Esophagus muscularis mucosa (tissue), 4 donors: Measurements from ENCODE around the gene MPPED1. TPM values are rescaled to one million over a fixed set of nuclear protein-coding genes. Genes with fewer than 3 reads are reported as not detected.

ENCODE experiments used
- DNase-seq: peaks from one replicate; pipeline ENCODE4 v3.0.0-alpha.2; 2017; ENCODE audit errors: extremely low spot score
- H3K27ac ChIP-seq, 4 donors: fragments of 200-600 bp; sonication (generic); replicated peaks in 1 of 4; 1 replicate in 3 of 4; 2 replicates in 1 of 4; pipeline ENCODE4 v1.5.1; 2016 to 2019; ENCODE audit warnings: mild to moderate bottlenecking in 1 of 4
- H3K27me3 ChIP-seq, 4 donors: fragments of 200-600 bp; sonication (generic); one replicate each; pipeline versions ENCODE4 v1.5.1 to v1.6.0; 2016 to 2019
- H3K36me3 ChIP-seq, 4 donors: fragments of 200-600 bp; sonication (generic); one replicate each; pipeline ENCODE4 v1.5.1; 2016 to 2019
- H3K4me1 ChIP-seq, 4 donors: fragments of 200-600 bp; sonication (generic); one replicate each; pipeline ENCODE4 v1.5.1; 2016 to 2019
- H3K4me3 ChIP-seq, 4 donors: fragments of 200-600 bp; sonication (generic); 1 replicate in 2 of 4; 2 replicates in 2 of 4; pipeline ENCODE4 v1.5.1; 2016 to 2019; ENCODE audit warnings: mild to moderate bottlenecking in 4 of 4, moderate library complexity in 1 of 4
- H3K9me3 ChIP-seq, 4 donors: fragments of 200-600 bp; sonication (generic); 1 replicate in 3 of 4; 2 replicates in 1 of 4; pipeline ENCODE4 v1.5.1; 2016 to 2019
- EP300 ChIP-seq: sonication (generic); formaldehyde crosslinking; IDR thresholded peaks from one replicate; pipeline ENCODE4 v1.6.1; 2017; ENCODE audit warnings: antibody characterized with exemption
- POLR2A ChIP-seq: fragments of 450-650 bp; IDR thresholded peaks from one replicate; pipeline ENCODE4 v1.6.1; 2017; ENCODE audit warnings: antibody characterized with exemption, moderate library complexity, mild to moderate bottlenecking, low read depth
- POLR2AphosphoS5 ChIP-seq, 2 donors: sonication (generic); formaldehyde crosslinking; IDR thresholded peaks; one replicate each; pipeline ENCODE4 v1.6.1; 2017; ENCODE audit warnings: antibody characterized with exemption in 2 of 2
- WGBS: methylation state at CpG from one replicate; pipeline ENCODE4 v1.1.5; 2018; 5-methylcytosine and 5-hydroxymethylcytosine counted together
- intact Hi-C: fragments of 100-400 bp; cut with DNase I; formaldehyde crosslinking; loops from one replicate; pipeline ENCODE4 v1.15.1; 2023
- total RNA-seq, 4 donors: library from RNA; depleted of rRNA; stranded (reverse); fragments of >200 nt; gene quantifications; one replicate each; pipeline versions ENCODE4 v1.1.0 to v1.2.1, GENCODE V29; 2016
- TF ChIP-seq, protein P1 (sequence below), 3 experiments: fragments of 200-600 bp in 2 of 3; fragments of 450-650 bp in 1 of 3; sonication (generic) in 2 of 3; IDR thresholded peaks; one replicate each; pipeline ENCODE4 v1.5.1; 2017 to 2019; ENCODE audit warnings: antibody characterized with exemption in 3 of 3, mild to moderate bottlenecking in 2 of 3, moderate library complexity in 1 of 3

MPPED1 gene
- total RNA-seq, 4 donors from 2014 or later = not detected

DNA sequence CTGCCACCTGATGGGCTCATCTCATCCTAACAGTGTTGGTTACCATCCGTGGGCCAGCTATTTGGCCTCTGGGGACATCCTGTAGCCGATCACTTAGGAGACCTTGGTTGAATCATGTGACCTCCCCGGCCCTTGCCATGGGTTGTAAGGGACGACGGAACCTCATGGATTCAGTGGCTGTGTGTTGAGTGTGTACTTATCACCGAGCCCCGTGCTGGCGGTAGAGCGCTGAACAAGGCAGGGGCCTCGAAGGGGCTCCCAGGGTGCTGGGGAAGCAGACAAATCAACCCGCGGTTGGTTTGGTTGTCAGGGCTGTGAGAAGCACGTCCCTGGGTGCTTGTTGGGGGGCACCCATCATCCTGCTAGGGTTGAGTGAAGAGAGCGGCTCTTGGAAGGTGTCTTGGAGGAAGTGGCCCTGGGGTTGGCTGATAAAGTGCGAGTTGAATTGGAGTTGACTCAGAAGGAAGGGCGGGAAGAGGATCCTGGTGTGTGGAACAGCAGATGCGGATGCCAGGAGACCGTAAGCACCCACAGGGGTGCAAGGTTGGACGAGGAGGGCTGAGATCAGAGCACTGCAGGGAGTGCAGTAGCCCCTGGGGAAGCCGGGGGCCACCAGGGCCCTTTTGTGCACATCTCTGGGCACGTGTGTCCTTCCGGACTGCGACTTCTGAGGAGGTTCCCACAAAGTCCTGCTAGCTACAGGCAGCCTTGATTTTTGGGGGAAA lies 53.6 kb downstream of the MPPED1 start:
- TF ChIP-seq POLR2AphosphoS5 (IDR thresholded peaks at IDR 0.05) = no peak
- TF ChIP-seq, protein P1, sequence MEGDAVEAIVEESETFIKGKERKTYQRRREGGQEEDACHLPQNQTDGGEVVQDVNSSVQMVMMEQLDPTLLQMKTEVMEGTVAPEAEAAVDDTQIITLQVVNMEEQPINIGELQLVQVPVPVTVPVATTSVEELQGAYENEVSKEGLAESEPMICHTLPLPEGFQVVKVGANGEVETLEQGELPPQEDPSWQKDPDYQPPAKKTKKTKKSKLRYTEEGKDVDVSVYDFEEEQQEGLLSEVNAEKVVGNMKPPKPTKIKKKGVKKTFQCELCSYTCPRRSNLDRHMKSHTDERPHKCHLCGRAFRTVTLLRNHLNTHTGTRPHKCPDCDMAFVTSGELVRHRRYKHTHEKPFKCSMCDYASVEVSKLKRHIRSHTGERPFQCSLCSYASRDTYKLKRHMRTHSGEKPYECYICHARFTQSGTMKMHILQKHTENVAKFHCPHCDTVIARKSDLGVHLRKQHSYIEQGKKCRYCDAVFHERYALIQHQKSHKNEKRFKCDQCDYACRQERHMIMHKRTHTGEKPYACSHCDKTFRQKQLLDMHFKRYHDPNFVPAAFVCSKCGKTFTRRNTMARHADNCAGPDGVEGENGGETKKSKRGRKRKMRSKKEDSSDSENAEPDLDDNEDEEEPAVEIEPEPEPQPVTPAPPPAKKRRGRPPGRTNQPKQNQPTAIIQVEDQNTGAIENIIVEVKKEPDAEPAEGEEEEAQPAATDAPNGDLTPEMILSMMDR (IDR thresholded peaks at IDR 0.05) = no peak
- H3K4me1 ChIP-seq = peaks cover 0 to 4% (median 0%) of the 10 kb centered on the region in 4 donors
- no peak overlapping the region for H3K27ac ChIP-seq
- WGBS = 87% methylated on average over 23 of the region's 23 CpGs
- no peaks in the 10 kb centered on the region for H3K36me3 ChIP-seq
- peaks cover 0 to 60% (median 7%) of the 10 kb centered on the region in 4 donors for H3K27me3 ChIP-seq
- no peak overlapping the region for H3K4me3 ChIP-seq
- intact Hi-C loops = no loop called here
- H3K9me3 ChIP-seq = peaks cover 0 to 22% (median 20%) of the 10 kb centered on the region in 4 donors
- DNase-seq = no peak

DNA sequence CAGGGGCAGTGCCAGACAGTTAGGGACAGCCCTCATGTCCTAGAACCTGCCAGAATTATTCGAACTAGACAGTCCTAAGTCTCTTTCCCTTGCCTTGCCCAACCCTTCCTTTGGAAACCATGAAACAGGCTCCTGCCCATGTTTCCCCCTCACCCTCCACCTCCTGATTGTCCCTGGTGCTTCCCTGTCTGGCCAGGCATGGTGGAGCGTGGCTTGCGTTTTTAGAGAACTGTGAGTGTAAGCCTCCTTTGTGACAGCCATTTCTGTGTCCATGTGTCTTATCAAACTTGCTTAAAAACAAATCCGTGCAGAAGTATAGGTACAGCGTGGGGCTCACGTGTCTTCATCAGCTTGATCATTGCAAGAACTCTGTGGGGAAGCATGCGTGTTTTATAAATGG lies 54.9 kb downstream of the MPPED1 start:
- DNase-seq = no peak
- Histone ChIP-seq H3K27ac (no peak overlapping the region), H3K36me3 (no peaks in the 10 kb centered on the region), H3K9me3 (peaks cover 0 to 17% (median 10%) of the 10 kb centered on the region in 4 donors), H3K27me3 (peaks cover 0 to 67% (median 7%) of the 10 kb centered on the region in 4 donors), H3K4me1 (peaks cover 0 to 4% (median 0%) of the 10 kb centered on the region in 4 donors), H3K4me3 (no peak overlapping the region)
- intact Hi-C loops = no loop called here
- WGBS = 63% methylated on average over 7 of the region's 7 CpGs
- TF ChIP-seq, protein P1 (IDR thresholded peaks at IDR 0.05) = no peak
- TF ChIP-seq POLR2AphosphoS5 (IDR thresholded peaks at IDR 0.05) (no peak), EP300 (no peak), POLR2A (no peak)

DNA sequence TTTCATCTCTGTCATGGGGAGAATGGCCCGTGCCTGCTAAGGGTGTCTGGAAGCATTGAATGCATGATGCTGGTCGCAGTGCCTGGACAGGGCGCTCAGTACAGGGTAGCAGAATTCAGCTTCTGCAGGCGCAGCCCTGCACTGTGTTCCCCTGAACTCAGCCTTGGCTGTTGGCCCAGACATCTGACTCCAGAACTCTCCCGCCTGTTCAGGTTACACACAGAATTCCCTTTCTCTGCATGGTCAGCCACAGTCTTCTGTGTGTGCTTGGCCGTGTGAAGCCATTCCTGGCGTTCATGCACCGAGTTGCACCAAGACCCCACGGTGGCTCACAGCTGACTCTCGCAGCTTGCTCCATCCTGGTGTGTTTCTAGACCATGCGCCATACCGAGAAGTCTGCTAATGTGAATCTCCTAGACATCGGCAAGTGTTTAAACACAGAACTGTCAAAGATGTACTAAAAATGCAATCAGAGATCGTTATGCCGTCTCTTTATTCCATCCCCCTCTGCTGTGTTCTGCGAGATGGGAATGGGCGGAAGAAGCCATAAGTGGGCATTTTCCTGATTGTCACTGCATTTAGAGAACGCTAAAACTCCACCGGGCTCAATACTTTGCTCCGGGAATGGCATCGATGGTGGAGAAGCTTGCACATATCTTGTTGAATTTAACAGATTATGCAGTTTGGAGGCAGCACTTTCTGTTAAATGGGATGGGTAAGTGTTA lies 55.6 kb downstream of the MPPED1 start:
- intact Hi-C loops = no loop called here
- Histone ChIP-seq H3K36me3 (no peaks in the 10 kb centered on the region), H3K4me1 (peaks cover 0 to 4% (median 0%) of the 10 kb centered on the region in 4 donors), H3K27me3 (peaks cover 0 to 72% (median 7%) of the 10 kb centered on the region in 4 donors), H3K4me3 (no peak overlapping the region), H3K27ac (no peak overlapping the region), H3K9me3 (peaks cover 0 to 11% (median 4%) of the 10 kb centered on the region in 4 donors)
- 37% methylated on average over 19 of the region's 21 CpGs for WGBS
- DNase-seq = no peak
- TF ChIP-seq POLR2A (no peak), POLR2AphosphoS5 (IDR thresholded peaks at IDR 0.05) (no peak), EP300 (no peak)
- TF ChIP-seq, protein P1 (IDR thresholded peaks at IDR 0.05) = no peak

DNA sequence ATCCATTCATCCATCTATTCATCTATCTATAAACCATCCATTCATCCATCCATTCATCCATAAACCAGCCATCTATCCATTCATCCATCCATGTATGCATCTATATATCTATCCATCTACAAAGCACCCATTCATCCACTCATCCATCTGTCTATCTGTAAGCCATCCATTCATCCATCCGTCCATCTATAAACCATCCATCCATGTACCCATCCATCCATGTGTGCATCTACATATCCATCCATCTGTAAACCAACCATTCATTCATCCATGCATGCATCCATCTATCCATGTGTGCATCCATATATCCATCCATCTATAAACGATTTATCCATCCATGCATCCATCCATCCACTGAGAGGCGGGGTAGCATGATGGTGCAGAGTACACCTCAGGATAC lies 58.4 kb downstream of the MPPED1 start:
- Histone ChIP-seq H3K4me1 (peaks cover 0 to 4% (median 0%) of the 10 kb centered on the region in 4 donors), H3K27ac (no peak overlapping the region), H3K4me3 (no peak overlapping the region), H3K27me3 (peaks cover 0 to 87% (median 7%) of the 10 kb centered on the region in 4 donors), H3K9me3 (no peaks in the 10 kb centered on the region), H3K36me3 (no peaks in the 10 kb centered on the region)
- WGBS = 89% methylated on average over 3 of the region's 3 CpGs
- TF ChIP-seq, protein P1 (IDR thresholded peaks at IDR 0.05) = no peak
- TF ChIP-seq EP300 = no peak
- TF ChIP-seq POLR2AphosphoS5 (IDR thresholded peaks at IDR 0.05) = no peak
- no peak for TF ChIP-seq POLR2A
- intact Hi-C loops = no loop called here
- DNase-seq = no peak
